Activated CD8-positive, alpha-beta memory T cell treated with anti-CD3 and anti-CD28 coated beads, Interleukin-2, amount 50 U/mL, for 48 hours (primary cell): ENCODE data around the gene RPS6KA6.

Experiments used
- DNase-seq: peaks from one replicate; pipeline ENCODE4 v3.0.0-alpha.2; 2020

RPS6KA6 gene

GRCh38 chrX:84187533-84188319, at the start of gene RPS6KA6:
RPS6KA6 (minus strand) TSS chrX:84188199; CDS start chrX:84187899, 300 bp downstream.
- no peak for DNase-seq

- DNase-seq = no peak
Observed at GRCh38 chrX:84224741-84225140, 36.7 kb upstream of the RPS6KA6 start.

DNA sequence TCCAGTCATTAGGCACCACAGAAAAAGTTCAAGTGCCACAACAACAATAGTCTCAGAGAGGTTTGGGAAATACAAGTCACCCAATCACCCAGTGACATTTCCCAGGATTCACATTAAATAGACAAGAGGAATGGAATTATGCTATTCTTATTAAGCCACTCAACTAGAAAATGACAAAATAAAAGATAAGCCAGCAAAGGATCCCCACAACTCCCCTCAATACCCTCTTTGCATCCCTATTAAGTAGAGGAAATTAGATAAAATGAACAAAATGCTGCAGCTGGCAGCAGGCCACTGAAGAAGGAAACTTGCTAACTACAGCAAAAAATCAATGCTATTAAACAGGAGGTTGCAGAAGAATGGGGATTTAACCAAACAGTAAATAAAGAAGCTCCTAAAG, 35.3 kb upstream of the RPS6KA6 start:
- no peak for DNase-seq

GRCh38 chrX:84221181-84221580, 33.2 kb upstream of the RPS6KA6 start:
- no peak for DNase-seq

GRCh38 chrX:84219551-84219950, 31.6 kb upstream of the RPS6KA6 start:
- no peak for DNase-seq

DNA sequence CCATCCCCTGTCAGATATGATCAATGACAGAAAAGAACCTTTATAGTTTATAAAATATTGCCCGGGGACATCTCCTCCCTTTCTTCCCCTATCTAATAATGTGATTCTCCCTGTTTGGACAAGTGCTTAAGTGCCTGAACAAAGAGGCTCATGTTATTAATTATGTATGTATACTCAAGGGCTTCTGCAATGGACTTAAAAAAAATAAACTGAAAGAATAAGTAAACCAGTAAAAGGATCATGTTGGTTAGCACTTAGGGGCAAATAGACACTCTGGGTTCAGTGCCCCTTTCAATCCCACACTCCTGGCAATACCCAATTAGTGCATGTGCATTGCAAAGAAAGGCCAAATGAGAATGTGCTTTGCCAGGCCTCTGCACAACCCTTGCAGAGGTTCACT, 30.7 kb upstream of the RPS6KA6 start:
- no peak for DNase-seq

GRCh38 chrX:84216881-84217280, 28.9 kb upstream of the RPS6KA6 start:
- no peak for DNase-seq

DNA sequence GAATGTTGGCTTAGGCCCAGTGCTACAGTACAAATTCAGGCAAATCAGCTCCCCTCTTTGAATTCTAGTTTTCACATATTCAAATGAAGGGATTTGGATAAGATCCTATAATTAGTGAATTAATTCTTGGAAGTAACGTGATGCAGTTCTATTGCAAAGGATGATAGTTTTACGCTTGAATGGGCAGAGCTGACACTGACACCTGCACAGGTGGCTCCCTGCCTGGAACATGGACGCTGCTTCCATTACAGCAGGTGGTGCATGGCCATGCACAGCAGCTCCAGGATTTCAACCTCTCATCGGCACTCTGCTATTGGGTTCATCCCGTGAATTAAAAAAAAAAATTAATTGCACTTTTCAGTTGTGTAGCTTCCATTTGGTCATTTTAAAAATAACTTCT, 28.4 kb upstream of the RPS6KA6 start:
- no peak for DNase-seq

DNA sequence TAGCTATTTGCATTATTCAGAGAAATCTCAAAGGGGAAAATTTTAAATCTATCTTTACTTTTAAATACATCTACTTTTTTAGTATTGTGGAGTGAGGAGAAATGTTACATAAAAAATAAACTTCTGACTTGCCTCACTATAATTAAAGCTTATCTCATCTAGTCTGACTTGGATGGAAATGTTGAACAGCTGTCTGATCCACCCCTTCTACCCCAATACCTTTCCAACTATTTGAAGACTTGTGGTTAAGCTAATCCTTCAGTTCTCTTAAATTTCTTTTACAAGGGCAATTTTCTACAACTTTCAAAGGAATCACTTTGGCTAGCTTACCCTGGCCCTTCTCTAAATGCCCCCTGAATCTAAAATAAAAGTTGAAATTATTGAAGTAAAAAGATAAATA, 17.3 kb upstream of the RPS6KA6 start:
- no peak for DNase-seq

DNA sequence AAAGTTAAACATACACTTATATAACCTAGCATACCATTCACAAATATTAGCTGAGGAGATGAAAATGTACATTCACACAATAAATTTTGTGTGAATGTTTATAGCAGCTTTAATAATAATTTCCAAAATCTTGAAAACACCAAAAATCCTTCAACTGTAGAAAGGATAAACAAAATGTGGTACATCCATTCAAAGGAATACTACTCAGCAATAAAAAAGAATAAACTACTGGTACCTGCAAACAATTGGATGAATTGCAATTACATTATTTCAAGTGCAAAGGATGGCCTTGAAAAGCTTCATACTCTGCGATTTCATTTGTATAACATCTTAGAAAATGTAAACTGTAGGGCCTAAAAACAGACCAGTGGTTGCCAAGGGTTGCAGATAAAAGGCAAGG, 11.7 kb upstream of the RPS6KA6 start:
- DNase-seq = no peak

DNA sequence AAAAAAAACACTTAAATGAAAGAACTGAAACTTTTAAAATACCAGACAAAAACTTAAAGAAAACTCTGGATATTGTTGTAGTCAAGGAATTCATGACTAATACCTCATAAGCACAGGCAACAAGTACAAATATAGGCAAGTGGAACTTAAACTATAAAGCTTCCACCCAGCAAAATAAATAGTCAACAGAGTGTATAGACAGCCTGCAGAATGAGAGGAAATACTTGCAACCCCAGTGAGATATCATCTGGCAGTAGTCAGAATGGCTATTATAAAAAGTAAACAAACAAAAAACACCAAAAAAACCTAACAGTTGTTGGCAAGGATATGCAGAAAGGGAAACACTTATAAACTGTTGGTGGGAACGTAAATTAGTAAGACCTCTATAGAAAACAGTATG, 9.6 kb upstream of the RPS6KA6 start:
- no peak for DNase-seq

GRCh38 chrX:84192006-84192405, 4.0 kb upstream of the RPS6KA6 start:
- no peak for DNase-seq

DNA sequence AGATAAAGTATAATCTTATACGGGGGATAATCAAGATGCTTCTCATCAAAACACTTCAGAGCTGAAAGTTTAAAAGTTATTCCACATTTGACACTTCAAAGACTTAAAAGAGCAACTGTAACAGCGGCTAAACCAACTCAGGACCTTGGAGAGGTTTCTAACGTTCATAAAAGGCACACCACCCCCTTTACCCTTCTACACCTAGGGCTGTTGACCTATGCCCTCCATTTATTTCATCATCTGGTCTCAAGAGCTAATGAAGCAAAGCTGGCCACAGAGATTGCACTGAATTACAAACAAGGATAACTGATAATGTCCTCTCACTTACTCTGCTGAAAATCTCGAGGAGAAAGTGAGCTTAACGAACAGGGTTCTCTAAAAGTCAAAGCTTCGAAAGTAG, 1.1 kb upstream of the RPS6KA6 start:
- DNase-seq = no peak

DNA sequence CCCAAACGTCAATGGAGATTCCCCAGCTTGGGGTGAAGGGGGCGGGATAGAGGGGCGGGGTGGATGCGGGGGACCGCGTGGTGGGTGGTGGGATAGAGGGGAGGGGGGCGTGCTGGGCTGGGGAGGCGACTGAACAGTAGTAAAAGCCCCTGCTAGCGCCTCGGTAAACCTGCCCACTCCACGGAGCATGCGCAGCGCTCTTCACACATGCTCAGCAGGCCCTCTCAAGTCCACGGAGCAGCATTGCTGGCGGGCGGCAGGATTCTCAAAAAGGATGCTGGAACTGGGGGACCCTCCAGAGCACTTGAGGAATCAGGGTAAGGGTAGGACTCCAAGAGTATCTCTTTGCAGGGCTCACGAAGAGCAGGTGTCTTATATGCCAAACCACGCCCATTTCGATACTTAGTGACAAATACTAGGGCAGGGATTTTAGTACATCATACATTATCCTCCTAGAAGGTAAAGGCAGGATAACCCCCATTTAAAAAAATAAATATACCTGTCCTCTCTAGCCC, 378 bp upstream of the RPS6KA6 start:
- no peak for DNase-seq

DNA sequence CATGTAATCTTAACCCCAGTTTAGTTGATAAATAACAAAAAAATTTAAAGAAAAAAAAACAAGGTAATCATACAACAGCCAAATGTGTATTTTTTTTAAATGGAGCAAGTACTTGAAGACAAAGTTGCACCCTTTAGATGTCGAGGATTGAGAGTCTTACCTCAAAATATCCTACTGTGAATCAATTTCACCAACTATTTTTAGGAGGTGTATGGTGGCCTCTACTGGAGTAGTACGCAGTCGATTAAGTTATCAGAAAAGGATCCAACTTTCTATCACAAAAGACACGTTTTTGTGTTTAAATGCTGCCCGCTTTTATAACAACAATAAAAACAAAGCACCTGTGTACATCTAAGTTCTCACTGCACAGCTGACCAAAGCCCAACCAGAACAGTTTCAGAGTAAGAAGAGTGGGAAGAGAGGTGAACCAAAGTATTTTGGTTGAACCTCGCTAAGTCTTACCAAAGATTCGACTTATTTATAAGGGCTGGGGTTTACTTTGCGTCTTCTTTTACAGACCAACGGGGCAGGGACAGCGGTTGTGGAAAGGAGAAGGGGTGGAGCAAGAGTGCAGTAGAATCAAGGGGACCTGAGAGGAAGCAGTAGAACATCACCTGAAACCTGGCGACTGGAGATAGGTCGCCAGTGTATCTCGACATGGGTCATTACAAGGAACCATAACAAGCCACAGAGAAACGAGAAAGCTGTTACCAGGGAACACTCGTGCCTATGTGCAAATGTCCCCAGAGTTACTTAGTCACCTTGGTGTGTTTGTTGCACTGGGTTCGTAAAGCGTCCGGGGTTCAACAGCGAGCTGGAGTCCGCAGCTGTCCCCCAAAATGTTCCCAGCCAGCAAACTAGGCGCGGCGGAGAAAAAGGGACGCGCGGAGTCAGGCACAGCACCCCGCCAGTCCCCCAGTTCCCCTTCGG, 1.1 kb downstream of the RPS6KA6 start:
- no peak for DNase-seq

GRCh38 chrX:84182516-84182915, 5.5 kb downstream of the RPS6KA6 start:
- DNase-seq = no peak

DNA sequence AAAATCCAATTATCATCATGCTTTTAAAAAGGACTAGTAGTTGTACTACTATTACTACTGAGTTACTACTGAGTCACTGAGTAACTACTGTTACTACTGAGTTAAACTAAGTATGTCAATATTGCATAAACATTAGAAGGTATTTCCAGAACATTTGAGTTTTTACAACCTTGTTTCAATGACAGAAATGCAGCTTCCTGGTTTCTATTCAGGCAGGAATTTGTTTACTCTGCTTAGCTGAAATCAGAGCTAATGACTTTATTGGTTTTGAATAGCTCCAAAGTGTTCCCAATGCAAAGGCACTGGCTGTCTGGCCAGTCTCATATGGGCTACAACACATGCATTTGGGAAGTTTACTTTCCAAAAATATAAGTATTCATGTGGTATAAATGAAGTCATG, 12.0 kb downstream of the RPS6KA6 start:
- DNase-seq = no peak

- no peak for DNase-seq
Observed at GRCh38 chrX:84175274-84175673, 12.7 kb downstream of the RPS6KA6 start.

- no peak for DNase-seq
Observed at GRCh38 chrX:84174348-84174747, 13.7 kb downstream of the RPS6KA6 start.

DNA sequence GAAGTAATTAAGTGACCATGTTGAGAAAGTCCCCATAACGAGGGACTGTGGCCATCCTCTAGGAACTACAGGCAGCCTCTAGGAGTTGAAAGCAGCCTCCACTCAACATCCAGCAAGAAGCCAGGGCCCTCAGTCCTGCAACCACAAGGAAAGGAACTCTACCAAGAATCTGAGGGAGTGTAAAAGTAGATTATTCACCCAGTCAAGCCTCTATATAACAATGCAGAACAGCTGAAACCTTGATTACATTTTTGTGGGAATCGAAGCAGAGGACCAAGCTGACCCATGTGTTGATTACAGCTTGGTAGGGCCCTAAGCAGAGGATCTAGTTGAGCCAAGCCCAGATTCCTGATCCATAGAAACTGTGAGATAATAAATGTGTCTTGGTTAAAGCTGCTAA, 17.1 kb downstream of the RPS6KA6 start:
- DNase-seq = no peak

GRCh38 chrX:84168574-84168973, 19.4 kb downstream of the RPS6KA6 start:
- no peak for DNase-seq

GRCh38 chrX:84168095-84168494, 19.9 kb downstream of the RPS6KA6 start:
- no peak for DNase-seq

- DNase-seq = no peak
Observed at GRCh38 chrX:84165711-84166110, 22.3 kb downstream of the RPS6KA6 start.

DNA sequence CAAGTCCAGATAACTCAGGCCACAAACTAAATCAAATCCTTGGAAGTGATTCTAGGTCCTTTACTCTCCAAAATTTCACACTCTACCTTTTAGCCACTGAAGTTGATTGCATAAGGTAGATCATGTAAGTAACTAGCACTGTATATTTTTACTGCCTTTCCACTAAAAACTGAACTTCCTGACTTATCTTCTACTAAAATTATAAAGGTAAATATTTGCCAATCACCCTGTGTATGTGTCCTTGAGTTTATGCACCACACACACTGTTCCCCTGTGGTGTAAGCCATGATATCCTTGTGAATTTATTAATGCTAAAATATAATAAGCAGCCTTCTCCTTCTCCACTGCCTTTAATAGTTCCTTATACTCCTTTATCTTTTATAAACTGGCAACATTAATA, 25.6 kb downstream of the RPS6KA6 start:
- DNase-seq = no peak
